ENCODE measurements around the gene ZBTB20. TPM values are rescaled to one million over a fixed set of nuclear protein-coding genes. Genes with fewer than 3 reads are reported as not detected.

The ZBTB20 gene
- total and polyA plus RNA-seq, 2 of the 4 experiments (the other 2 are of a cell fraction): 0.75 to 14.7 TPM

DNA sequence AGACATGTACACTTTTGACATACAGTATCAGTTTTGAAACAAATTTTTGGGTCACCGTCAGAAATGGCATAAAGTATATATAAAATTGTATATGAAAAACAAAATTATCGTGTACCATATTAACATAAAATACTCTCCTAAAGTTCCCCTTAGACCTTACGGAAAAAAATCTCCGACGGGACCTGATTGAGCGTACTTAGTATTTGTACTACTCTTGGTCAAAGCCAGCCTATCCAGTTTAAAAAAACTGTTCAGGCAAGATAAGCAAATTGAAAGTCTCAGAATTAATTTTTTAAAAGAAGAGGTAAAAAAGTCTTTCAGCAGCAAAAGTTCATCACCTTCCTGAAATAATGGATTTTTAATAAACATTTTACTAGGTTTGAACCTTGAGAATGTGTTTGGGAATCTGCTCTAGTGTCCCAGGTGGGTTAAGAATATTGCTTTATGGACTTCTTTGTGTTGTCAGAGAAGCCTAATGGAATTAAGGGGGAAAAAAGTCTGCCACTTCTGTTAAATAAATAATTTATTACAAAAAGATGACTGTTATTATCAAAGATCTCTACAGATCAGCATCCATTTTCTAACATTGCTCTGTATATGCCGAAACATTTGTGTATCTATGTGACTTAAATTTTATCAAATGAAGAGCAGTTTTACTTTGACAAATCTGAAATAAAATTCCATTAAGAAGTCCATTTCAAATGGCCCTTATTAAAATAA is 48.6 kb downstream of the ZBTB20 start:
- dilution Hi-C loops (cut with HindIII; ENCODE audit: low sequenced_read_pairs, unreplicated experiment): no loop called here

More for the DNA sequence above, 48.6 kb downstream of the ZBTB20 start:
- BruUV-seq (replicated peaks): no TSS peak
- H2AK9ac ChIP-seq (replicated peaks; ENCODE audit: low read depth, low read length, poor library complexity): no peak overlapping the region
- H3K4me3 ChIP-seq (ENCODE audit: insufficient read depth, low read depth, low read length): no peak overlapping the region
- TF ChIP-seq, protein P1, sequence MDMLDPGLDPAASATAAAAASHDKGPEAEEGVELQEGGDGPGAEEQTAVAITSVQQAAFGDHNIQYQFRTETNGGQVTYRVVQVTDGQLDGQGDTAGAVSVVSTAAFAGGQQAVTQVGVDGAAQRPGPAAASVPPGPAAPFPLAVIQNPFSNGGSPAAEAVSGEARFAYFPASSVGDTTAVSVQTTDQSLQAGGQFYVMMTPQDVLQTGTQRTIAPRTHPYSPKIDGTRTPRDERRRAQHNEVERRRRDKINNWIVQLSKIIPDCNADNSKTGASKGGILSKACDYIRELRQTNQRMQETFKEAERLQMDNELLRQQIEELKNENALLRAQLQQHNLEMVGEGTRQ (IDR thresholded peaks at IDR 0.05; ENCODE audit: low read depth, low read length): no peak
- TF ChIP-seq MAFK (IDR thresholded peaks at IDR 0.05; ENCODE audit: low read depth, low read length): no peak
- no peak for TF ChIP-seq RCOR1 (IDR thresholded peaks at IDR 0.05; ENCODE audit: insufficient replicate concordance, low read length)
- intact Hi-C loops (cut with micrococcal nuclease) (loop anchor here (10.0 kb wide), 1 partner anchor 596 kb away; no protein-coding TSS in a partner anchor), in situ Hi-C loops (cut with MboI; ENCODE audit: low sequenced_read_pairs) (loop anchor here (10.0 kb wide), 1 partner anchor 264 kb away; no protein-coding TSS in a partner anchor)
- H3K9ac ChIP-seq (ENCODE audit: low read depth, low read length): no peak overlapping the region
- POLR2A ChIA-PET (ENCODE audit: unreplicated experiment): no interaction called here
- no peaks in the 10 kb centered on the region for H3K36me3 ChIP-seq (ENCODE audit: control insufficient read depth, insufficient read depth, low read length)
- no peak overlapping the region for H4K91ac ChIP-seq (ENCODE audit: insufficient read depth, low read depth, low read length)
- H3K9me1 ChIP-seq (ENCODE audit: insufficient read depth, low read length): no peaks in the 10 kb centered on the region
- no peak overlapping the region for H3K56ac ChIP-seq (ENCODE audit: extremely low read depth, insufficient read depth, low read length)
- ATAC-seq (ENCODE audit: low read depth): no peak
- no peak overlapping the region for H3K4ac ChIP-seq (ENCODE audit: low read depth, low read length)
- H3K18ac ChIP-seq (ENCODE audit: low read depth, low read length): no peak overlapping the region
- no CpG with 5 or more reads among the region's 7 CpGs for WGBS, 2 experiments (ENCODE audit: extremely low coverage in 2 of 2, insufficient read length in 1 of 2)
- H2BK20ac ChIP-seq (ENCODE audit: low read depth, low read length): no peak overlapping the region
- no peaks in the 10 kb centered on the region for H3K27me3 ChIP-seq (ENCODE audit: control insufficient read depth, insufficient read depth, low read length)
- H4K8ac ChIP-seq (ENCODE audit: low read depth in 2 of 2, low read length in 2 of 2): no peak overlapping the region
- no peak overlapping the region for H2BK120ac ChIP-seq (ENCODE audit: low read depth, low read length)
- H3K4me1 ChIP-seq (ENCODE audit: control insufficient read depth, insufficient read depth, low read length): no peaks in the 10 kb centered on the region; the same call in 1 of the 2 replicates
- no peaks in the 10 kb centered on the region for H3K9me3 ChIP-seq (ENCODE audit: control insufficient read depth, insufficient read depth, low read length)
- H2BK15ac ChIP-seq (ENCODE audit: low read depth, low read length): no peak overlapping the region
- H3K27ac ChIP-seq (ENCODE audit: insufficient read depth, low read length): no peak overlapping the region
- H2AK5ac ChIP-seq (ENCODE audit: low read depth, low read length): no peak overlapping the region
- no peaks in the 10 kb centered on the region; a peak in 1 of 4 replicates for H3K79me1 ChIP-seq (ENCODE audit: low read depth in 1 of 2, low read length in 2 of 2)
- no peaks in the 10 kb centered on the region for H4K20me1 ChIP-seq (ENCODE audit: insufficient read depth, low read length)
- CTCF ChIA-PET: no interaction called here
- DNase-seq: no peak
- no peak overlapping the region for H4K5ac ChIP-seq (ENCODE audit: low read depth, low read length)
- no peak overlapping the region for H2AFZ ChIP-seq (replicated peaks; ENCODE audit: low read length, poor library complexity)
- H3K4me2 ChIP-seq (ENCODE audit: low read depth, low read length): no peak overlapping the region; the same call in 1 of the 2 replicates
- H3K23ac ChIP-seq (ENCODE audit: low read depth, low read length): no peak overlapping the region
- H2BK5ac ChIP-seq (ENCODE audit: low read depth, low read length, poor library complexity, severe bottlenecking): no peak overlapping the region
- no peak overlapping the region for H3K14ac ChIP-seq (replicated peaks; ENCODE audit: low read depth, low read length)

Measured in IMR-90 (cell line).